HepG2 (cell line): ENCODE measurements around the gene NSFL1C. TPM values are rescaled to one million over a fixed set of nuclear protein-coding genes. Genes with fewer than 3 reads are reported as not detected.

Experiments
- ARNT ChIP-seq: fragments of 450-650 bp; IDR thresholded peaks from 2 replicates; pipeline ENCODE4 v1.6.1; 2017
- CHD4 ChIP-seq: fragments of 200-600 bp; sonication (generic); IDR thresholded peaks from 2 replicates; pipeline ENCODE4 v1.7.0; 2017; ENCODE audit warnings: mild to moderate bottlenecking, low read length, borderline replicate concordance
- FOXJ3 ChIP-seq: sonication (generic); formaldehyde crosslinking; IDR thresholded peaks from 2 replicates; pipeline ENCODE4 v1.4.0; 2020; ENCODE audit warnings: missing genetic modification reagents, mild to moderate bottlenecking, borderline replicate concordance
- ISX ChIP-seq: sonication (generic); formaldehyde crosslinking; conservative IDR thresholded peaks from 2 replicates; pipeline ENCODE4 v1.5.0; 2020; ENCODE audit warnings: missing genetic modification reagents
- KDM4B ChIP-seq: sonication (generic); formaldehyde crosslinking; IDR thresholded peaks from 2 replicates; pipeline ENCODE4 v1.4.0; 2020; ENCODE audit warnings: missing genetic modification reagents
- LRRFIP1 ChIP-seq: sonication (generic); formaldehyde crosslinking; conservative IDR thresholded peaks from 2 replicates; pipeline ENCODE4 v1.4.0; 2020; ENCODE audit warnings: missing genetic modification reagents
- REPIN1 ChIP-seq: sonication (generic); formaldehyde crosslinking; IDR thresholded peaks from 2 replicates; pipeline ENCODE4 v1.8.0; 2022; ENCODE audit warnings: missing genetic modification reagents, low read depth, mild to moderate bottlenecking, borderline replicate concordance
- SP1 ChIP-seq, 2 experiments: fragments of 450-650 bp in 1 of 2; sonication (generic) in 1 of 2; formaldehyde crosslinking in 1 of 2; IDR thresholded peaks; 2 replicates each; pipeline versions ENCODE4 v1.4.0 to v1.6.1; 2016 to 2020; ENCODE audit warnings: missing genetic modification reagents in 1 of 2
- TRAFD1 ChIP-seq: sonication (generic); formaldehyde crosslinking; IDR thresholded peaks from 2 replicates; pipeline ENCODE4 v1.5.1; 2020; ENCODE audit warnings: missing genetic modification reagents, mild to moderate bottlenecking, borderline replicate concordance
- ZBTB33 ChIP-seq: sonication (generic); formaldehyde crosslinking; IDR thresholded peaks from 2 replicates; pipeline ENCODE4 v1.4.0; 2020; ENCODE audit warnings: missing genetic modification reagents
- ZBTB38 ChIP-seq: sonication (generic); formaldehyde crosslinking; IDR thresholded peaks from 2 replicates; pipeline ENCODE4 v1.5.1; 2020; ENCODE audit warnings: mild to moderate bottlenecking, missing genetic modification reagents
- ZC3H4 ChIP-seq: sonication (generic); formaldehyde crosslinking; IDR thresholded peaks from 2 replicates; pipeline ENCODE4 v1.4.0; 2020; ENCODE audit warnings: missing genetic modification reagents, borderline replicate concordance
- ZMYM3 ChIP-seq: sonication (generic); formaldehyde crosslinking; IDR thresholded peaks from 2 replicates; pipeline ENCODE4 v1.5.1; 2020; ENCODE audit warnings: mild to moderate bottlenecking, missing genetic modification reagents
- ZNF124 ChIP-seq: sonication (generic); formaldehyde crosslinking; IDR thresholded peaks from 2 replicates; pipeline ENCODE4 v1.4.0; 2020; ENCODE audit warnings: missing genetic modification reagents
- ZNF317 ChIP-seq: sonication (generic); formaldehyde crosslinking; IDR thresholded peaks from 2 replicates; pipeline ENCODE4 v1.5.0; 2020; ENCODE audit warnings: mild to moderate bottlenecking, missing genetic modification reagents
- ZNF574 ChIP-seq: sonication (generic); formaldehyde crosslinking; IDR thresholded peaks from 2 replicates; pipeline ENCODE4 v1.4.0; 2020; ENCODE audit warnings: missing genetic modification reagents
- polyA plus RNA-seq, 8 experiments: library from polyadenylated mRNA; depleted of rRNA in 3 of 8; stranded (reverse) in 7 of 8; unstranded in 1 of 8; fragments of >200 nt; fragmentation: Illumina TruSeq in 4 of 8; extraction: Trizol in 4 of 8; gene quantifications; 2 replicates each; pipeline versions ENCODE4 v1.2.1 to v1.2.3, GENCODE V29; 2011 to 2016; ENCODE audit warnings: low read depth in 4 of 8, missing spikeins in 1 of 8, mixed read lengths in 1 of 8; ENCODE audit not compliant: insufficient read depth in 1 of 8
- total RNA-seq, 5 experiments: library from RNA; depleted of rRNA; stranded (reverse); fragments of >200 nt; fragmentation: Illumina TruSeq; extraction: Trizol; gene quantifications; 2 replicates each; pipeline ENCODE4 v1.2.3, GENCODE V29; 2016; ENCODE audit warnings: low read depth in 1 of 5

The NSFL1C gene
- total and polyA plus RNA-seq, 2 of the 13 experiments (the other 11 are each of a cell fraction or from before 2014, with no cell fraction given), result 22.9 to 62.7 TPM

- peak; percentile 97 for TF ChIP-seq ZNF574 (CRISPR knock-in tag)
- no peak for TF ChIP-seq SP1 (IDR thresholded peaks at IDR 0.05)
- TF ChIP-seq SP1 (CRISPR knock-in tag; IDR thresholded peaks at IDR 0.05), result peak; percentile 99
- TF ChIP-seq REPIN1 (CRISPR knock-in tag), result peak; percentile 99
- TF ChIP-seq ZMYM3 (CRISPR knock-in tag), result peak; percentile 59; the same call in 1 of the 2 replicates
- 0 out of 2 replicates have a peak, but pooled peaks have one; percentile 54 for TF ChIP-seq TRAFD1 (CRISPR knock-in tag)
- peak; percentile 72 for TF ChIP-seq ZNF124
- TF ChIP-seq ZBTB38 (CRISPR knock-in tag), result peak; percentile 90
- TF ChIP-seq CHD4, result no peak
- TF ChIP-seq LRRFIP1 (CRISPR knock-in tag), result peak; percentile 10; the same call in 1 of the 2 replicates
- TF ChIP-seq ZC3H4 (CRISPR knock-in tag), result no peak
- TF ChIP-seq ZBTB33 (CRISPR knock-in tag), result no peak; the same call in 1 of the 2 replicates
- no peak; the same call in 1 of the 2 replicates for TF ChIP-seq ZNF317 (CRISPR knock-in tag)
- no peak for TF ChIP-seq ARNT
- TF ChIP-seq FOXJ3 (CRISPR knock-in tag), result no peak; the same call in 1 of the 2 replicates
- TF ChIP-seq ISX (CRISPR knock-in tag), result peak; percentile 95
- TF ChIP-seq KDM4B (CRISPR knock-in tag), result peak; percentile 76
Measured at GRCh38 chr20:1466211-1467081, at the start of gene NSFL1C (continued).
